C4-2B (cell line): ENCODE data around the gene NHSL2.

Source experiments
- ZFX ChIP-seq: fragments of 450-650 bp; IDR thresholded peaks from 2 replicates; pipeline ENCODE4 v1.6.1; 2017
- TF ChIP-seq, protein P1 (sequence below): fragments of 450-650 bp; conservative IDR thresholded peaks from 2 replicates; pipeline ENCODE4 v1.5.1; 2017; ENCODE audit warnings: mild to moderate bottlenecking

DNA sequence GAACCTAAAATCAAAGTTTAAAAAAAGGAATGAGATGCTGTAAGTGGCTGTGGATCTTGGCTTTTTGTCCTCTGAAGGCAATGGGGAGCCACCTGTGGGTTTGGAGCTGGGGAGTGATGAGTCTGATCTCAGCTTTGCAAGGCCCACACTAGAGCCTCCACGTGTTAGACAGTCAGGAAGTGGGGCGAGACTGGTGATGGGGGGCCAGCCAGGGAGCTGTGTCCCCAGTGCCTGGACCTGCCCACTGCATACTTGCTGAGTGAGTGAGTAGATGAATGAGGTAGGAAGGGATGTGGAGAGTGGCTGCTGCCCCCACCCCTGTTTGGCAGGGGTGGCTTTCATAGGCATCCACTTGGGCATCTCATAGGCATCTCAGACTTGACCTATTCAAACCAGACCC lies 84.0 kb downstream of the NHSL2 start:
- TF ChIP-seq, protein P1, sequence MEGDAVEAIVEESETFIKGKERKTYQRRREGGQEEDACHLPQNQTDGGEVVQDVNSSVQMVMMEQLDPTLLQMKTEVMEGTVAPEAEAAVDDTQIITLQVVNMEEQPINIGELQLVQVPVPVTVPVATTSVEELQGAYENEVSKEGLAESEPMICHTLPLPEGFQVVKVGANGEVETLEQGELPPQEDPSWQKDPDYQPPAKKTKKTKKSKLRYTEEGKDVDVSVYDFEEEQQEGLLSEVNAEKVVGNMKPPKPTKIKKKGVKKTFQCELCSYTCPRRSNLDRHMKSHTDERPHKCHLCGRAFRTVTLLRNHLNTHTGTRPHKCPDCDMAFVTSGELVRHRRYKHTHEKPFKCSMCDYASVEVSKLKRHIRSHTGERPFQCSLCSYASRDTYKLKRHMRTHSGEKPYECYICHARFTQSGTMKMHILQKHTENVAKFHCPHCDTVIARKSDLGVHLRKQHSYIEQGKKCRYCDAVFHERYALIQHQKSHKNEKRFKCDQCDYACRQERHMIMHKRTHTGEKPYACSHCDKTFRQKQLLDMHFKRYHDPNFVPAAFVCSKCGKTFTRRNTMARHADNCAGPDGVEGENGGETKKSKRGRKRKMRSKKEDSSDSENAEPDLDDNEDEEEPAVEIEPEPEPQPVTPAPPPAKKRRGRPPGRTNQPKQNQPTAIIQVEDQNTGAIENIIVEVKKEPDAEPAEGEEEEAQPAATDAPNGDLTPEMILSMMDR: no peak
- no peak for TF ChIP-seq ZFX
